ENCODE data around the gene UBE2R2. TPM values are rescaled to one million over a fixed set of nuclear protein-coding genes. Genes with fewer than 3 reads are reported as not detected.
"Not testable (repeated sequence)": the region's sequence is repeated elsewhere in the genome, so short reads cannot be mapped to it uniquely, and the experiment has no call there.

The UBE2R2 gene
- total RNA-seq, 1 experiment from 2014 or later = 24.5 TPM

DNA sequence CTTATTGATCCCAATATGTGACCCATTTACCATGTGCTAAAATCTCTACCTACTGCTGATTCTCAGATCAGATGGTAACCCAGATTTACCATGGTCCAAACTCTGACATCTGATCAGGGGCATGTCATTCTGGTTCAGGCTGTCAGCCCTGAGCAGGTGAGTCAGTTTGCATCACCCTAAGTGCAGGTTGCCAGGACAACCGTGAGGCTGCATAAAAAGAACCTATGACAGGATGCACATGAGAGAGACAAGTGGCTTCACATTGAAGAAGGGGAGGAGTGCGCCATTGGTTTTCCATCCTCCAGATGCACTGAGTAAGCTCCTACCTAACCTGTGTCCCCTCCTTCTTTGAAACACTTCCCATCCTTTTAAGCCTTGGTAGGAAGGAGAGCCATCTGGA lies 22.4 kb upstream of the UBE2R2 start:
- Mint-ChIP-seq H3K36me3 (ENCODE audit: insufficient read depth, unreplicated experiment) (peaks cover 24% of the 10 kb centered on the region), H3K9me3 (ENCODE audit: low read depth, unreplicated experiment) (no peaks in the 10 kb centered on the region), H3K27ac (ENCODE audit: unreplicated experiment) (peak overlapping the region; percentile 88), H3K4me3 (ENCODE audit: low read depth, unreplicated experiment) (no peak overlapping the region), H3K4me1 (ENCODE audit: low read depth, unreplicated experiment) (peaks cover 25% of the 10 kb centered on the region), H3K27me3 (ENCODE audit: unreplicated experiment) (no peaks in the 10 kb centered on the region)
- peak; percentile 13 for DNase-seq
- CTCF ChIA-PET = no interaction called here
- intact Hi-C loops (cut with micrococcal nuclease; ENCODE audit: unreplicated experiment) = no loop called here
- TF ChIP-seq, protein P1, sequence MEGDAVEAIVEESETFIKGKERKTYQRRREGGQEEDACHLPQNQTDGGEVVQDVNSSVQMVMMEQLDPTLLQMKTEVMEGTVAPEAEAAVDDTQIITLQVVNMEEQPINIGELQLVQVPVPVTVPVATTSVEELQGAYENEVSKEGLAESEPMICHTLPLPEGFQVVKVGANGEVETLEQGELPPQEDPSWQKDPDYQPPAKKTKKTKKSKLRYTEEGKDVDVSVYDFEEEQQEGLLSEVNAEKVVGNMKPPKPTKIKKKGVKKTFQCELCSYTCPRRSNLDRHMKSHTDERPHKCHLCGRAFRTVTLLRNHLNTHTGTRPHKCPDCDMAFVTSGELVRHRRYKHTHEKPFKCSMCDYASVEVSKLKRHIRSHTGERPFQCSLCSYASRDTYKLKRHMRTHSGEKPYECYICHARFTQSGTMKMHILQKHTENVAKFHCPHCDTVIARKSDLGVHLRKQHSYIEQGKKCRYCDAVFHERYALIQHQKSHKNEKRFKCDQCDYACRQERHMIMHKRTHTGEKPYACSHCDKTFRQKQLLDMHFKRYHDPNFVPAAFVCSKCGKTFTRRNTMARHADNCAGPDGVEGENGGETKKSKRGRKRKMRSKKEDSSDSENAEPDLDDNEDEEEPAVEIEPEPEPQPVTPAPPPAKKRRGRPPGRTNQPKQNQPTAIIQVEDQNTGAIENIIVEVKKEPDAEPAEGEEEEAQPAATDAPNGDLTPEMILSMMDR (IDR thresholded peaks at IDR 0.05; ENCODE audit: unreplicated experiment) = no peak
- no TSS peak for BruUV-seq (replicated peaks)

- H3K4me3 Mint-ChIP-seq (ENCODE audit: low read depth, unreplicated experiment) = peak within 1 kb of the TSS; percentile 32
- DNase-seq = peak; percentile 56
- TF ChIP-seq, protein P1 (IDR thresholded peaks at IDR 0.05; ENCODE audit: unreplicated experiment) = no peak
- H3K27ac Mint-ChIP-seq (ENCODE audit: unreplicated experiment) = peak within 1 kb of the TSS; percentile 88
- no peaks in the 10 kb centered on the region for H3K27me3 Mint-ChIP-seq (ENCODE audit: unreplicated experiment)
- peaks cover 24% of the 10 kb centered on the region for H3K36me3 Mint-ChIP-seq (ENCODE audit: insufficient read depth, unreplicated experiment)
- H3K9me3 Mint-ChIP-seq (ENCODE audit: low read depth, unreplicated experiment) = no peaks in the 10 kb centered on the region
- intact Hi-C loops (cut with micrococcal nuclease; ENCODE audit: unreplicated experiment) = no loop called here
- CTCF ChIA-PET = no interaction called here
- peaks cover 25% of the 10 kb centered on the region for H3K4me1 Mint-ChIP-seq (ENCODE audit: low read depth, unreplicated experiment)
- no TSS peak for BruUV-seq (replicated peaks)
These were observed 21.7 kb upstream of the UBE2R2 start, which contains the start of gene PRSS3 for GRCh38 chr9:33795281-33795680. Gene PRSS3, plus strand, starts transcription at chr9:33795561. Its CDS starts 13 bp downstream, at chr9:33795574.

DNA sequence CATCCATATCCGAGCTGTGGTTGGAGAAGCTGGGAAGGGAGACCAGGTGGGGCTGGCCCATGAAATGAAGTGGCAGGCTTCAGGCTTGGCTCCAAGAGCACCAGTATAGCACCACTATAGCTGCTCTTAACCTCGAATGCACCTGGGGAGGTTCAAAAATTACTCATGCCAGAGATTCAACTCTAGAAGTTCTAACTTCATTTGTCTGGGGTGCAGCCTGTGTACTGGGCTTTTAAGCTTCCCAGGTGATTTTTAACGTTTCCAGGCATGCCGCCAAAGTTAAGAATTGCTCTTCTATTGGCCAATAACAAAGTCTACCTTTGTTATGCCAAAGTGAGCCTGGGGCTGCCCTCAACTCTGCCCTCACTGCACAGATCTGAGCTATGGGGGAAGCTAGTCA lies 21.1 kb upstream of the UBE2R2 start:
- H3K27ac Mint-ChIP-seq (ENCODE audit: unreplicated experiment) = peak overlapping the region; percentile 88
- TF ChIP-seq, protein P1 (IDR thresholded peaks at IDR 0.05; ENCODE audit: unreplicated experiment) = no peak
- DNase-seq = peak; percentile 4
- no peaks in the 10 kb centered on the region for H3K9me3 Mint-ChIP-seq (ENCODE audit: low read depth, unreplicated experiment)
- H3K36me3 Mint-ChIP-seq (ENCODE audit: insufficient read depth, unreplicated experiment) = peaks cover 24% of the 10 kb centered on the region
- H3K4me1 Mint-ChIP-seq (ENCODE audit: low read depth, unreplicated experiment) = peaks cover 25% of the 10 kb centered on the region
- intact Hi-C loops (cut with micrococcal nuclease; ENCODE audit: unreplicated experiment) = no loop called here
- CTCF ChIA-PET = no interaction called here
- peak overlapping the region; percentile 32 for H3K4me3 Mint-ChIP-seq (ENCODE audit: low read depth, unreplicated experiment)
- no peaks in the 10 kb centered on the region for H3K27me3 Mint-ChIP-seq (ENCODE audit: unreplicated experiment)
- BruUV-seq (replicated peaks) = no TSS peak

DNA sequence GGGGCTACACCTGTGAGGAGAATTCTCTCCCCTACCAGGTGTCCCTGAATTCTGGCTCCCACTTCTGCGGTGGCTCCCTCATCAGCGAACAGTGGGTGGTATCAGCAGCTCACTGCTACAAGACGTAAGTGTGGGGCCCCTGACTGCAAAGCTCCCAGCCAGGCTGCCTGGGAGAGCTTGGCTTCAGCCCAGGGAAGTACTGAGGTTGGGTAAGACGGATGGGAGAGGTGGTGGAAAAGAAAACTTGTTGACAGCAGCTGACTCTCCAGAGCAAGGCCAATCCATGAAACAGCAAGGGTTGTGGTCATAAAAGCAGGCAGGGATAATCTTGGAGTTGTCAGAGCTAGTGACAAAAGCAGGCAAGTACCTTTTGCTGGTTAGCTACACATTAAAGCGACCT lies 20.3 kb upstream of the UBE2R2 start:
- H3K9me3 Mint-ChIP-seq (ENCODE audit: low read depth, unreplicated experiment); DNase-seq; H3K27me3 Mint-ChIP-seq (ENCODE audit: unreplicated experiment); CTCF ChIA-PET; intact Hi-C loops (cut with micrococcal nuclease; ENCODE audit: unreplicated experiment); BruUV-seq (replicated peaks); H3K4me3 Mint-ChIP-seq (ENCODE audit: low read depth, unreplicated experiment): not testable (repeated sequence)
- peaks cover 25% of the 10 kb centered on the region for H3K4me1 Mint-ChIP-seq (ENCODE audit: low read depth, unreplicated experiment)
- peak overlapping the region; percentile 88 for H3K27ac Mint-ChIP-seq (ENCODE audit: unreplicated experiment)
- peaks cover 24% of the 10 kb centered on the region for H3K36me3 Mint-ChIP-seq (ENCODE audit: insufficient read depth, unreplicated experiment)

- intact Hi-C loops (cut with micrococcal nuclease; ENCODE audit: unreplicated experiment) = no loop called here
- TF ChIP-seq, protein P1 (IDR thresholded peaks at IDR 0.05; ENCODE audit: unreplicated experiment) = no peak
- H3K27ac Mint-ChIP-seq (ENCODE audit: unreplicated experiment) = no peak overlapping the region
- H3K9me3 Mint-ChIP-seq (ENCODE audit: low read depth, unreplicated experiment) = no peaks in the 10 kb centered on the region
- no peak overlapping the region for H3K4me3 Mint-ChIP-seq (ENCODE audit: low read depth, unreplicated experiment)
- peaks cover 24% of the 10 kb centered on the region for H3K36me3 Mint-ChIP-seq (ENCODE audit: insufficient read depth, unreplicated experiment)
- no TSS peak for BruUV-seq (replicated peaks)
- CTCF ChIA-PET = no interaction called here
- peaks cover 25% of the 10 kb centered on the region for H3K4me1 Mint-ChIP-seq (ENCODE audit: low read depth, unreplicated experiment)
- no peaks in the 10 kb centered on the region for H3K27me3 Mint-ChIP-seq (ENCODE audit: unreplicated experiment)
- DNase-seq = no peak
These were observed 19.1 kb upstream of the UBE2R2 start for GRCh38 chr9:33797837-33798236.

Measured in Calu3 (cell line).